Measurements from ENCODE around the gene RNF213.

RNF213 gene

GRCh38 chr17:80286638-80286960 is 25.9 kb downstream of the RNF213 start:
- Histone ChIP-seq H3K9me3 (ENCODE audit: insufficient read depth, low read depth, low read length) (no peaks in the 10 kb centered on the region), H4K20me1 (ENCODE audit: insufficient read depth, low read length, poor library complexity, severe bottlenecking) (no peaks in the 10 kb centered on the region), H3K9ac (ENCODE audit: low read depth, low read length, poor library complexity, severe bottlenecking) (no peak overlapping the region), H3K36me3 (ENCODE audit: insufficient read depth, low read length) (peaks cover 23% of the 10 kb centered on the region; the same call in 1 of the 2 replicates), H3K4me3 (ENCODE audit: low read length, poor library complexity, severe bottlenecking) (no peak overlapping the region), H2AFZ (ENCODE audit: low read length) (no peak overlapping the region), H3K4me1 (ENCODE audit: insufficient read depth, low read length, poor library complexity, severe bottlenecking) (no peaks in the 10 kb centered on the region), H3K9me2 (replicated peaks; ENCODE audit: low read depth, low read length) (no peaks in the 10 kb centered on the region), H3K4me2 (ENCODE audit: low read depth, low read length, poor library complexity, severe bottlenecking) (no peak overlapping the region), H3K79me2 (ENCODE audit: insufficient read depth, low read length) (no peaks in the 10 kb centered on the region), H3F3A (ENCODE audit: low read depth) (no peaks in the 10 kb centered on the region), H3K27me3 (ENCODE audit: insufficient read depth, low read length, poor library complexity, severe bottlenecking) (no peaks in the 10 kb centered on the region)
- no peak for TF ChIP-seq EZH2phosphoT487 (IDR thresholded peaks at IDR 0.05; ENCODE audit: borderline replicate concordance)
- TF ChIP-seq CTCF (conservative IDR thresholded peaks at IDR 0.05; ENCODE audit: low read length), result no peak

- Histone ChIP-seq H4K20me1 (ENCODE audit: insufficient read depth, low read length, poor library complexity, severe bottlenecking) (no peaks in the 10 kb centered on the region), H3K9me3 (ENCODE audit: insufficient read depth, low read depth, low read length) (no peaks in the 10 kb centered on the region)
These were observed 26.4 kb downstream of the RNF213 start for GRCh38 chr17:80287038-80287437.

DNA sequence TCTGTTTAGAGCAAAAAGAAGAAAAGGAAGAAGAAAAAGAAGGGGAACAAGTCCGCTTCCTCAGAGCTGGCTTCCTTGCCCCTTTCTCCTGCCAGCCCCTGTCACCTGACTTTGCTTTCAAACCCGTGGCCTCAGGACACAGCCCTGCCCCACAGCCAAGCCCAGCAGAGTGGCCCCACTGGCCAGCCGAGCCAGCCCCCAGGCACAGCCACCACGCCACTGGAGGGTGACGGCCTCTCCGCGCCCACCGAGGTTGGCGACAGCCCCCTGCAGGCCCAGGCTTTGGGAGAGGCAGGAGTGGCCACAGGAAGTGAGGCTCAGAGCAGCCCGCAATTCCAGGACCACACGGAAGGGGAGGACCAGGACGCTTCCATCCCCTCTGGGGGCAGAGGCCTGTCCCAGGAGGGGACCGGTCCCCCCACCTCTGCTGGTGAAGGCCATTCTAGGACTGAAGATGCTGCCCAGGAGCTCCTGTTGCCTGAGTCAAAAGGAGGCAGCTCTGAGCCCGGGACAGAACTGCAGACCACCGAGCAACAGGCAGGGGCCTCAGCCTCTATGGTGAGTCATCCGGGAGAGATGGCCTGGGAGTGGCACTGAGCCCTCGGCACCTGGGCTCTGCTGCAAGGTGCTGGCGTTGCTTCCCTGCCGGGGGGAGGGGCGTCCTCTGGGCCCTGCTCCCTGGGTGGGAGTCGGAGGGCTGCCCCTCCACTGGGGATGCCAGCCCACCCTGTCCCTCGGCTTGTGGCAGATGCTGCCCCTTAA is 27.3 kb downstream of the RNF213 start:
- H3K36me3 ChIP-seq (ENCODE audit: insufficient read depth, low read length), result peaks cover 34% of the 10 kb centered on the region; the same call in 1 of the 2 replicates
- no peak overlapping the region for H3K4me3 ChIP-seq (ENCODE audit: low read length, poor library complexity, severe bottlenecking)
- no peak overlapping the region for H3K9ac ChIP-seq (ENCODE audit: low read depth, low read length, poor library complexity, severe bottlenecking)
- H3K9me3 ChIP-seq (ENCODE audit: insufficient read depth, low read depth, low read length), result no peaks in the 10 kb centered on the region
- H3K4me2 ChIP-seq (ENCODE audit: low read depth, low read length, poor library complexity, severe bottlenecking), result no peak overlapping the region
- H3K27me3 ChIP-seq (ENCODE audit: insufficient read depth, low read length, poor library complexity, severe bottlenecking), result no peaks in the 10 kb centered on the region
- no peaks in the 10 kb centered on the region for H3K4me1 ChIP-seq (ENCODE audit: insufficient read depth, low read length, poor library complexity, severe bottlenecking)
- H3K9me2 ChIP-seq (replicated peaks; ENCODE audit: low read depth, low read length), result no peaks in the 10 kb centered on the region
- no peaks in the 10 kb centered on the region for H3F3A ChIP-seq (ENCODE audit: low read depth)
- no peaks in the 10 kb centered on the region for H4K20me1 ChIP-seq (ENCODE audit: insufficient read depth, low read length, poor library complexity, severe bottlenecking)
- no peak overlapping the region for H2AFZ ChIP-seq (ENCODE audit: low read length)
- H3K79me2 ChIP-seq (ENCODE audit: insufficient read depth, low read length), result no peaks in the 10 kb centered on the region
- no peak for TF ChIP-seq CTCF (conservative IDR thresholded peaks at IDR 0.05; ENCODE audit: low read length)
- TF ChIP-seq EZH2phosphoT487 (IDR thresholded peaks at IDR 0.05; ENCODE audit: borderline replicate concordance), result no peak

More at GRCh38 chr17:80287038-80287437, 26.4 kb downstream of the RNF213 start:
- H3K9me2 ChIP-seq (replicated peaks; ENCODE audit: low read depth, low read length), result no peaks in the 10 kb centered on the region
- no peaks in the 10 kb centered on the region for H3K79me2 ChIP-seq (ENCODE audit: insufficient read depth, low read length)
- H2AFZ ChIP-seq (ENCODE audit: low read length), result no peak overlapping the region
- no peaks in the 10 kb centered on the region for H3F3A ChIP-seq (ENCODE audit: low read depth)
- H3K4me1 ChIP-seq (ENCODE audit: insufficient read depth, low read length, poor library complexity, severe bottlenecking), result no peaks in the 10 kb centered on the region
- H3K4me3 ChIP-seq (ENCODE audit: low read length, poor library complexity, severe bottlenecking), result no peak overlapping the region
- H3K36me3 ChIP-seq (ENCODE audit: insufficient read depth, low read length), result peaks cover 27% of the 10 kb centered on the region; the same call in 1 of the 2 replicates
- no peak overlapping the region for H3K4me2 ChIP-seq (ENCODE audit: low read depth, low read length, poor library complexity, severe bottlenecking)
- no peak overlapping the region for H3K9ac ChIP-seq (ENCODE audit: low read depth, low read length, poor library complexity, severe bottlenecking)
- no peak for TF ChIP-seq EZH2phosphoT487 (IDR thresholded peaks at IDR 0.05; ENCODE audit: borderline replicate concordance)
- TF ChIP-seq CTCF (conservative IDR thresholded peaks at IDR 0.05; ENCODE audit: low read length), result no peak
- no peaks in the 10 kb centered on the region for H3K27me3 ChIP-seq (ENCODE audit: insufficient read depth, low read length, poor library complexity, severe bottlenecking)
